ENCODE measurements around the gene AGFG1.

GRCh38 chr2:227479865-227480475, 8.0 kb downstream of the AGFG1 start:
- TF ChIP-seq CTCF (IDR thresholded peaks at IDR 0.05; ENCODE audit: insufficient read depth, low read length) (no peak), GABPA (IDR thresholded peaks at IDR 0.05; ENCODE audit: low read depth) (no peak), POLR2AphosphoS5 (IDR thresholded peaks at IDR 0.05; ENCODE audit: low read depth) (no peak), SPI1 (IDR thresholded peaks at IDR 0.05; ENCODE audit: borderline replicate concordance, low read depth) (no peak), REST (IDR thresholded peaks at IDR 0.05; ENCODE audit: insufficient replicate concordance, low read depth) (no peak)
